Measurements from ENCODE around the gene TAS2R41.
"Not testable (repeated sequence)": the region's sequence is repeated elsewhere in the genome, so short reads cannot be mapped to it uniquely, and the experiment has no call there.

TAS2R41 gene

DNA sequence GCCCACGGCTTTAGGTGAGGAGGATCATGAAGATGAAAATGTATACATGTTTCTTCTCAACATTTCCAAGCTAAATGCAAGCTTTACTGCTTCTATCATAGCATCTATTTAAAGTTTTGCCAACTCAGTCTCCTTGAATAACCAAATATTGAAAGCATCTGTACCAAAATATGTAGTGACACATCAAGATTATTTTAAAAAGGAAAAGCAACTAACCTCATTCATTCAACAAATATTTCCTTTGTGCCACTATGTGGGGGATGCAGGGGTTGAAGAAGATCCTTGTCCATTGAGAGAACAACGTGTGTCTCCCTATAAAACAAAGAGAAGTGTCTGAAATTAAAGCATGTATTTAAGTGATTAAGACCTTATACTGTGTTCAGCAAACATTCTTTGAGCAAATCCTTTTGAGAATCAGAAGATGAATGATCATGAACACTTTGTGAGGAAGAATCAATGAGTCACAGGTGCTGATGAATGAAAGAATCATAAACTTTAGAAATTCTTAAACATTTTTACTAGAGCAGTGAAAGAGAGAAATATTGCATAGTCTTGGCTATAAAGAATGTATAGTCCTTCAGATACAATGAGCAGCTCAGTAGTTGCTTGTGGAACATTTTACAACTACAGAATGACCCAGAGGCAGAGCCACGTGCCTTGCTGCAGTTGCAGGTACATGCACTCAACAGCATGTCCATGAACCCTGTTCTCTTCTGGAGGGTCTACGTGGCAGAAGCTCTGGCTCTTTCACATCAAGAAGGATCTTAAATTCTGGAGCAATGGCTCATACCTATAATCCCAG lies 20.5 kb upstream of the TAS2R41 start:
- peak; percentile 8 for DNase-seq (ENCODE audit: low spot score)

DNA sequence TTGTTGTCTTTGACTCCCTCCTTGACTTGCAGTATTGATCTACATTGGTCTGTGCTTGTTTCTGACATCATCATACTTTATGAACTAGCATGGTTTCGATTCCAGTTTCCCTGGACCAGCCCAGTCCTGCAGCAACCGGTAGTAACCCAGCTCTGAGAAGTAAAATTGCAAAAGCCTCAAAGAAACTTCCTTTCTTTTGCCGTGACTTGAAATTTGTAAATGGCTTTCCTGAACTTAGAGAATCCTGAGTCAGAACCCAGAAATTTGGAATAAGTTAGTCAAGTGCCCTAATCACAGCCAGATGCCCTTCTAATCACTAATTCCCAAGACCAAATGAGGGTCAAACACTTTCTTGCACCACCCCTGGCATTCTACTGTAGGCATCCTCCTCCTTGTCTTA lies 19.4 kb upstream of the TAS2R41 start:
- no peak for DNase-seq (ENCODE audit: low spot score)

DNA sequence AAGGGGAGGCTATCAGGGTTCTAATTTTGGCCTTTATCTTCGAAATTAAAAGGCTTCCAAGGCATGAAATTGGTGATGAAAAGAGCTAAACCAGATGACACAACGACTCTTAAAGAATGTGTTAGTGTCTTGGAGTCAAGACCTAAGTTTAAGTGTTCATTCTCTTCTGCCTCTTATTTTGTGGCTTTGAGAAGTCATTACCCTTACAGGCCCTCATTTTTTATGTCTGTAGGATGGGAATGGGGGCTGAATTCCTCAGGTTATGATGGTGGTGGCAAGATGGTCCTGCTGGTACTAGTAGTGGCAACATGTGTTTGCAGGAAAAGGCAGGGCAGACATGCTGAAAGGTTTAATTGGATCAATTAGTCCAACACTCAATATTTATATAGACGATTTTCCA lies 19.0 kb upstream of the TAS2R41 start:
- DNase-seq (ENCODE audit: low spot score) = no peak

DNA sequence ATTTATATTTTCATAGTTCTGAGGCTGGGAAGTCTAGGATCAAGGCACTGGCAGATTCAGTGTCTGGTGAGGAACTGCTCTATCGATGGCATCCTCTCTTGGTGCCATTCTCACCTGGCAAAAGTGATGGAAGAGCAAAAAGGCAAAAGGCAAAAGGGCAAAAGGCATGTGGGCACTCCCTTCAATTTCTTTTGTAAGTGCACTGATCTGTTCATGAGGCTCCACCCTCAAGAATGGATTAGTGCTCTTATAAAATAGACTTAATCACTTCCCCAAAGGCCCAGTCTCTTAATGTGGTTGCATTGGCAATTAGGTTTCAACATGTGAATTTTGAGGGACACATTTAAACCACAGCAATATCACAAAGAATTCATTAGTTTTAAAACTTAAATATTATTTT lies 18.3 kb upstream of the TAS2R41 start:
- DNase-seq (ENCODE audit: low spot score) = no peak

DNA sequence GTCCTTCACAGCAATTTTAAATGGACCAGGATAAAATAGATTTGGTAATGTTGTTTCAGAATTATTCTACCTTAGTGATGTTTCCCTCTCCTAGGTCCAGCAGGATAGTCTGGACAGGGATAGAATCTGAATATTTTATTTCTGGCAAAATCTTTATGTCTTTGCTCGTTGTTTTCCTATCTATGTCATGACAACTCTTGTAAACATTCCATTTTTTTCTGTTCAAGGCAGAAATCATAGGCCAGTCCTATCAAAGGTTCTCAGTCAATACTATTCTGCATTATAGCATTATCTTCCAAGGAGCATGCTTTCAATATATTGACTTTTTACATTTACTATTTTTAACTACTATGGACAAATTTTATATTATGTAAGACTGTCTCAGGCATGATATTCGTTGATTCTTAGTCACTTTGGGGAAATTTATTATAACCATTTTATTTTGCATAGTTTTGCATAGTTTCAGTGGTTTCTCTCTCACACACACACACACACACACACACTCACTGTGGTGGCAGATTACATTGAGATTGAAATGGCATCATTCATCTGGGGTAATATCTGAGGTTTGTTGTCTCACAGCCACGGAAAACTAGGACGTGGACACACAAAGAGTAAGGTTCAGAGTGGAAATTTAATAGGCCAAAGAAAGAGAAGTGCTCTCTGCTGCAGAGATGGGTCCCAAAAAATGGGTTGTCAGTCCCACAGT lies 17.2 kb upstream of the TAS2R41 start:
- no peak for DNase-seq (ENCODE audit: low spot score)

DNA sequence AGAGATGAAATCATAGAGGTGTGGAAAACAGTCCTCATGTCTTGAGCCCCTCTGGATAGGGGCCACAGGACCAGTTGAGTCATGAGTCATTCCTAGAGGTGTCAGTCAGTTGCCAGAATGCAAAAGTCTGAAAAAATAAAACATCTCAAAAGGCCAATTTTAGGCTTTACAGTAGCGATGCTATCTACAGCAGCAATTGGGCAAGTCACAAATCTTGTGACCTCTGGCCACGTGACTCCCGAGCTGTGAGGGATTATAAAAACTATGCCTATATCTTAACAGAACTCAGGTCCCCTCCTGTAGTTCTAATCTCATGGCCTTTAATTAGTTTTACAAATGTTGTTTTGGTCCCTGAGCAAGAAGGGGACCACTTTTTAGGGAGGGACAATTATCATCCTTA lies 15.6 kb upstream of the TAS2R41 start:
- DNase-seq (ENCODE audit: low spot score) = no peak

DNA sequence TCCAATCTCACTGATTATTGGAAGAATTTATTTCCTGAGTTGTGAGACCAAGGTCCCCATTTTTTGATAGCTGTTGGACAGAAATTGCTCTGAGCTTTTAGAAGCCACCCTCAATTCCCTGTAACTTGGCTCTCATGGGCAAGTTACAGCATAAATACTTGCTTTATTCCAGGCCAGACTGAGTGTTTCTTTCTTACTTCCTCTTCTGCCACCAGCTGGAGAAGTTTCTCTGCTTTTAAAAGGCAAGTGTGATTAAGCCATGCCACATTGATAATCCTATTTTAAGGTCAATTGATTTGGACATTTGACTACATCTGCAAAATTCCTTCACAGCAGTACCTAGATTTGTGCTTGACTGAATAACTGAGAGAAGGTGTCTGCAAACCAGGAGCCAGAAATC lies 14.1 kb upstream of the TAS2R41 start:
- no peak for DNase-seq (ENCODE audit: low spot score)

DNA sequence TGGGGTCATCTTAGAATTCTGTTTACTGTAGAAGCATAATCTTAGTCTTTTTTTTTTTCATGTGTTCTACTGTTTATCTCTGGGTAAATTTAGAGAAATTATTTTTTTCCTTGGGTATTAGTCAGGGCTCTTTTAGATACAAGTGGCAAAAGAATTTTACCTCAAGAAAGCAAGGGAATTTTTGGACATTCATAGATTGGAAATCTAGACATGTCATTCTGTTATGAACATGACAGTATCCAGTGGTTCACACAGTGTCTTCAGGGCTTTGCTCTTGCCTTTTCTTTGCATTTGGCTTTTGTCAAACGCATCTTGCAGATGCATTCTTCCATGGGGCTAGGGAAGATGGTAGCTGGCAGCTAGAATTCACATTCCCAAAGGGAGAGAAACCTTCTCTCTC lies 13.7 kb upstream of the TAS2R41 start:
- no peak for DNase-seq (ENCODE audit: low spot score)

DNA sequence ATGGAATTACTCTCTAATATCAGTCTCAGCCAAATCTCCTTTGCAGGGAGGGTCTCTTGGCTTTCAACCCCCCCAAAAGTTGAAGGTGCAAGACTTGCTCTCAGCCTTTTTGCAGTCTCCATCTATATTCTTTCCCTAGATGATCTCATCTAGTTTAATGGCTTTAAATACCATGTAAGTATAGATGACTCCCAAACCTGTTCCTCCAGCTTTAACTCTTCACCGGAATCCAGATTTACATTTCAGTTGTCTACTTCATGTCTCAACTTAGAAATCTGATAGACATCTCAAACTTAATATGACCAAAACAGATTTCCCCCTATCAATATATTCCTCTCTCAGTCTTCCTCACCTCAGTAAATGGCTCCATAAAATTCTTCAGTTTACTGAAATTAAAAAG lies 9.9 kb upstream of the TAS2R41 start:
- no peak for DNase-seq (ENCODE audit: low spot score)

DNA sequence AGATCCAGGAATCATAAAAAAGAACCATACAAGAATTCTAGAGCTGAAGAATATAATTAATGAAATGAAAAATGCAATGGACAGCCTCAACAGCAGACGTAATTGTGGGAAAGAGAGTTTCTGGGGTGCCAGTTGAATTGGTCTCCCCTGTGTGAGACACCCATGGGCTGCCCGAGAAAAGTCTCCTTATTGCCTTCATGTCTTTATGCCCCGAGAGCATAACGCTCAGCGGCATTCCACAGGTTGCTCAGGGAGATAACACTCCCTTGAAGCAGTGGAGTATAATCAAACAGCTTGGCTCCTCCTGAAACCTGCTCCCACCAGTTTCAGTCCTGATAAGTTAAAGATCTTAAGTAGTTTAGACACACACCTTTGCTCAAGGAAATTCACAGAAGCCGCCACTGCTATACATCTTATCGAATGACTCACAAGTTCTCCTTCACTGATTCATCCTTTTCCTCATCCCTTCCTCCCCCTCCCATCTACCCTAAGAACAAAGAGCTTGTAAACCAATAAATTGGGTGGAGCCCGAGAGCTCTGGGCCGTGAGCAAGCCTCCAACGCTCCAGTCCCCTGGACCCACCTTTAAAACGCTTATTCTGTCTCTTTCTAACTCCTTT lies 5.5 kb upstream of the TAS2R41 start:
- not testable (repeated sequence) for DNase-seq (ENCODE audit: low spot score)

DNA sequence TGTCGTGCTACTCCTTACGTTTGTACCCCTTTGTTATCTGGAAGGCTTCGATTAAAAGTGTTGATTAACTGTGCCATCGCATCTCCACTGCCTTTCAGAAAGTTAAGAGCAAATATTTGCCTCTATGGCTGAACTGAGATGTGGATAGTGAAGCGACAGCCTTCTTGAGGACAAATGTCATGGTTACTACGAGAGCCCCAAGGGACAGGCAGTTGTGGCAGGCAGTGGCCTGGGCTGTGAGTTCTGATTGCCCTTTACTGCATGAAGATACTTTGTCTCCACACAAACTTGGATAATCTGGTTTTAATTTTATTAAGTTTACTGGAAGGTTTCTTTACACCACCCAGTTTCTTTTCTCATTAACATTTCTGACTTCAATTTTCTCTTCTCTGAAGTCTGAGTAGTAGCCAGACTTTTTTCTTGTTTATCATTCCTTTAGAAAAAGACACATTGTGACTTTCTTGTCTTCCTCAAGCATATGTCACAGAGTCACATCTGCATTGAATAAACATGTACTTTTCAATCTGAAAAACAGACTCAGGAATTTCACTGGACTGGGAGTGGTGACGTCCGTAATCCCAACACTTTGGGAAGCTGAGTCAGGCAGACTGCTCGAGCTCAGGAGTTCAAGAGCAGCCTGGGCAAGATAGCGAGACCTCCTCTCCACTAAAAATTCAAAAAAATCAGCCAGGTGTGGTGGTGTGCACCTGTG lies 1.5 kb downstream of the TAS2R41 start:
- no peak for DNase-seq (ENCODE audit: low spot score)

DNA sequence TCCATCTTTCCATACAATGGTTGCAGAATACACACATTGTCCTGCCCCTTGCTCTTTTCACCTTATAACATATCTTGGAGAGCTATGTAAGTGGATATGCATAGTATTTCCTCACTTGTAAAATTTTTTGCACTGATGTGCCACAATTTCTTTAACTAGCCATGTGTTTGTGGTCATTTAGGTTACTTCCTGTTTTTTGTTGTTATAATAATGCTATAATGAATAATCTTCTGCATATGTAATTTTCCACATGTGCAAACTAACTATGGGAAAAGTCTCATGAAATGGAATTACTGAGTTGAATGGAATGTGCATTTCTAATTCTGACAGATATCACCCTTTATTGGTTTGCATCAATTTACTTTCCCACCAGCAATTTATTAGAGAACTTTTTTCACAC lies 2.8 kb downstream of the TAS2R41 start:
- no peak for DNase-seq (ENCODE audit: low spot score)

DNA sequence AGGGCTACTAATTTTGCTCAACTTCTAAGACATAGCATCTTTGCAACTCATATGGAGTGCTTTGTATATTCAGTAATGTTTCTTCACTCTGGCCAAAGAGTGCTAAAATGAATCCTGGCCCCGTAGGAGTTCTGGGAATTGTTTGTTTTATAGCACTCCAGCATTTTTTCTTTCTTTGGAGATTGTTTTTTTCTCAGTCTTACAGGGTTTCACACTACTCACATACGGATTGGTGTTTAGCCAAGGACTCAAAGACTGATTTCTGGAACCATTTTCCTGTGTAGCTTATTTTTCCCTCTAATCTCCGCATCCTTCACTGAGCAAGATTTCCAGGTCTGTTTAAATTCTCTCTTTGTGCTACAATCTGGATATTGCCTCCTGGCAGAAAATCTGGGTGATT lies 6.4 kb downstream of the TAS2R41 start:
- no peak for DNase-seq (ENCODE audit: low spot score)

DNA sequence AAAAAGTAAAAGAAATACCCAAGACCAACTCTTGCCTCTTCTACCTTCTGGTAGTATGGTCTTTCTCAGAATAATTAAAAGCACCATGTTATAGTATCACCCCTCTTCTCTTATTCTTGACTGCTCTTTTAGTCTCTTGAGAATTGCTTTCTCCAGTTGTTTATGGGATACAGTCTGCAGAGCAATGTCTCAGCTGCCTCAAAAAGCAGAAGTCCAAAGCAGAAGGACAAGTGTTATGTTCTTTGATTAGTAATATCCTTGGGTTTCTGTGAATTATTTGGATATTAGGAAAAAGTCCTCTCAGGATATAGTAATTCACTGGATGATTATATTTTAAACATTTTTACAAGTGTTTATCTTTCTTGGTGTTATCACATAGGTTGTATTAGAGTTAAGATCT lies 7.4 kb downstream of the TAS2R41 start:
- DNase-seq (ENCODE audit: low spot score) = no peak

DNA sequence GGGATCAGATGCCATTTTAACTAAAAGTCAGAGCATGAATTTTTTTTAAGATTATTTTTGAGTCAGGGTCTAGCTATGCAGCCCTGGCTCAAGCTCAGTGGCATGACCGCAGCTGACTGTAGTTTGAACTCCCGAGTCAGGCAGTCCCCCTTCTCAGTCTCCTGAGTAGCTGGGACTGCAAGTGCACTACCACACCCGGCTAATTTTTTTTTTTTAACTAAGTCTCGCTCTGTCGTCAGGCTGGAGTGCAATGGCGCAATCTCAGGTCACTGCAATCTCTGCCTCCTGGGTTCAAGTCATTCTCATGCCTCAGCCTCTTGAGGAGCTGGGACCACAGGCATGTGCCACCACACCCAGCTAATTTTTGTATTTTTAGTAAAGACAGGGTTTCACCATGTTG lies 7.8 kb downstream of the TAS2R41 start:
- no peak for DNase-seq (ENCODE audit: low spot score)

DNA sequence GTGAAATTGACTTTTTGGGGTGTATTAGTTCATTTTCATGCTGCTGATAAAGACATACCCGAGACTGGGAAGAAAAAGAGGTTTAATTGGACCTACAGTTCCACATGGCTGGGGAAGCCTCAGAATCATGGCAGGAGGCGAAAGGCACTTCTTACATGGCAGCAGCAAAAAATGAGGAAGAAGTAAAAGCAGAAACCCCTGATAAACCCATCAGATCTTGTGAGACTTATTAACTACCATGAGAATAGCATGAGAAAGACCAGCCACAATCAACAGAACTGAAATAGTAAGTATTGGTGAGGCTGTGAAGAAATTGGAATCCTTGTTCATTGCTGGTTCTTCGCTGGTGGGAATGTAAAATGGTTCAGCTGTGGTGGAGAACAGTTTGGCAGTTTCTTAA lies 8.6 kb downstream of the TAS2R41 start:
- not testable (repeated sequence) for DNase-seq (ENCODE audit: low spot score)

DNA sequence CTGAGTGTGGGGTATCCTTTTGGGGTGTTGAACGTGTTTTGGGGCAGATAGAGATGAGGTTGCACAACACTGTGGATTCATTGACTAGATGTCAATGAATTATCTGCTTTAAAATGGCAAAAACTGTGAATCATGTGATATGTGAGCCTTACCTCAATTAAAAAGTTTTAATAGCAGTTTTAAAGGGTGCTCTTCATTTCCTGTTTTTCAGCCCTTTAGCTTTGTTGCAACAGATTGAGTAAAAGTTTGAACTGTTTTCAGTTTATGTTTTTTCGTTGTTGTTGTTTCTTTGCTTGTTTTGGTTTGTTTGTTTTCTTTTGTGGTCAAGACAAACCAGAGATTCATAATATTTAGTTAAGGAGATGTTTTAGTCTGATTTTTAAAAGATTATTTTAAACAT lies 9.4 kb downstream of the TAS2R41 start:
- no peak for DNase-seq (ENCODE audit: low spot score)

DNA sequence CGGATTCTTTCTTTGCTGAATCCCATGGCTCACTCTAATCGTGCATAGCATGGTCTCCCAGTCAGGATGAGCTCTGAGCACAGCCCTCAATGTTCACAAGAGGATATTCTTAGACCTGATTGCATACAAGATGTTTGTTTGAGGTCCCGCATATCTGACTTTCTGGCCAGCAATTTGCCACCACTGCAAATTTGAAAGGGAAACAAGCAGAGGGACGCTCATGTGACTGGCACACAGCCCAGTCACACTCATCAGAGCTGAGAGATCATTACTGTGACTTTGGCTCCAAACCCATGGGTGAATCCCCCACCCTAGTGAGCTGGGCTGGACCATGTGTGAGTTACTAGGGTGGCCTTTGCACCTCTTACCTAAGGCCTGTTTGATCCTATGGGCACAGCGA lies 9.9 kb downstream of the TAS2R41 start:
- no peak for DNase-seq (ENCODE audit: low spot score)

DNA sequence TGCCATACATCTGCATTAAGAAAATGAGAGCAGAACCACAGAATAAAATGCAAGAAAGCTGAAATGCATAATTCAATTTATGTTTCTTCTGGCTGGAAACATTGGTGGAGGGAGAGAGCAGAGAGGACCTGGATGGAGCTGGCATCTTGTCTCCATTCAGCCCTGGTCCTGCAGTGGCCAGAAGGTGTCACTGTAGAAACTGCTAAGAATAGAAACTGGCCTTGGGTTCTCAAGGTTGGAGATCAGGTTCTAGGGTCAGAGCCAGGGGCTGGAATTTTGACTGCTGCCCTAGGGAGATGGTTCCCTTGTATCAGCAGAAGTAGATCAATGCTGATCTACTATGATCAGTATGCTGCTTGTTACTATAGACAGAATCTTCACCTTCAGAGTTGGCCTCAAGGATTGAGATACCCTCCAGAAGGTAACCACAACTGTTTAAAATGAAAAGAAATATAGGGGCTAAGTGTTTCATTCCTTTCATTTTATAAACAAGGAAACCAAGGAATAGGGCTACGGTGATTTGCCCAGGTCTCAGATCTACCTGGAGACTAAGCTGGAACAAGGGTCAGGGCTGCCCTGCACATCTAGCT lies 13.1 kb downstream of the TAS2R41 start:
- DNase-seq (ENCODE audit: low spot score) = no peak

DNA sequence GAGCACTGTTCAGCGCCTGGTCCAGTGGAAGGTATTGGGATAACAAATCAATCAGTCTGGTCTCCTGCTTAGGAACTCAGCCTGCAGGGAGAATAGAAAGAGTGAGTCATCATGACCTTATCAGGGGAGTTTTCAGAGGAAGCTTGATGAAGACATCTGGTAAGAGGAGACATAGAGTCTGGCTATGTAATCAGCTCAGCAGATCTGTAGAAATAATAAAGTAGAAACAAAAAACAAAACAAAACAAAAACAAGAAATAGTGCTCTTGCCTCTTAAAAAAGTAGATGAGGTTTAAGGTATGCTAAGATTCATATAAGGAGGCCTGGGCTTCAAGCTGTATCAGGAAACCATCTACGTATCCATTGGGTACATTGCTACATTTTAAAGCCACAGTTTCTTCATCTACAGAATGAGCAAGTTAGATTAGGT lies 14.4 kb downstream of the TAS2R41 start:
- DNase-seq (ENCODE audit: low spot score) = peak; percentile 93

DNA sequence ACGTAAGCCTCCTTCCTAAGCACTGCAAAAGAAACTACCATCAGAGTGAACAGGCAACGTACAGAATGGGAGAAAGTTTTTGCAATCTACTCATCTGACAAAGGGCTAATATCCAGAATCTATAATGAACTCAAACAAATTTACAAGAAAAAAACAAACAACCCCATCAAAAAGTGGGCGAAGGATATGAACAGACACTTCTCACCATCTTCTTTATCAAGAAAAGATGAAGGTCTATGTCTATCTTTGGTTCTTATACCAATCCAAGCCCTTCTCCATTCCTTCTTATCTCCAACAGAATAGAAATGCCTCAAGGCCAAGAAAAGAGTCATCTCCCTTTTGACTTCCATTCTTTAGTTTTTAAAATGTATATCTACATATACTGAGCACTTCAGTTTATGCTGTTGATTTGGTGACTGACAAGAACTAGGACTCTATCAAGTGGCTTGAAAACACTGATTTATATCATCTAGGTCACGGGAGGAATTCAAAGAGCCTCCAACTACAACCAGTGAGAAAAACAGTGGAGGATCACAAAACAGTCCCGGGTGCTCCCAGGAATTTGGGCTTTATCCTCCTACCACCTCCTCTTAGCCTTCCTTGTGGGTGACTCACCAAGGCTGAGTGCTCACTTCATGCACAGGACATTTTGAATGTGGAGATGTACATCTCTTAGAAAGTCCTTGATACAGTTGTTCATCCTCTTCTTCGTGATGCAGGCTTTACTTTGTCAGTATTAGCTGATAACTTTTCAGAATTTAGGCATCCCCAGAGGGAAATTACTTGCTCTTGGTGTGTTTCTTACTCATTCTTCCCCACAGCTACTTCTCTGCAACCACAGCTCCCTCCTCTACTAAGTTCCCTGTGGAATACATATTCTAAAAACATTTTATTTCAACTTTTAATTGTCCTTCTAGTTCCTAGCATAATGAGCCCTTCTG lies 15.4 kb downstream of the TAS2R41 start:
- DNase-seq (ENCODE audit: low spot score) = no peak

Data from kidney capillary endothelial cell (primary cell).